OCI-LY1 (cell line): ENCODE measurements around the gene CLEC19A.

ENCODE experiments used
- H2AFZ ChIP-seq: fragments of 200-600 bp; sonication (generic), shearing (Covaris generic); 2 replicates; pipeline ENCODE4 v1.6.0; 2014; ENCODE audit warnings: antibody characterized with exemption, mild to moderate bottlenecking, low read length
- H3F3A ChIP-seq: fragments of 200-600 bp; sonication (generic), shearing (Covaris generic); 2 replicates; pipeline ENCODE4 v1.6.0; 2014; ENCODE audit warnings: mild to moderate bottlenecking, antibody characterized with exemption, low read length, moderate library complexity; ENCODE audit not compliant: insufficient read depth
- H3K27ac ChIP-seq: fragments of 200-600 bp; sonication (generic); 2 replicates; pipeline ENCODE4 v1.5.1; 2014; ENCODE audit warnings: low read length, mixed run types, mild to moderate bottlenecking, low read depth; ENCODE audit not compliant: poor library complexity, severe bottlenecking
- H3K27me3 ChIP-seq: fragments of 200-600 bp; sonication (generic); 2 replicates; pipeline ENCODE4 v1.6.0; 2014; ENCODE audit warnings: antibody characterized with exemption, mild to moderate bottlenecking, low read length, moderate library complexity; ENCODE audit not compliant: insufficient read depth
- H3K36me3 ChIP-seq: fragments of 200-600 bp; sonication (generic); 2 replicates; pipeline ENCODE4 v1.6.1; 2014; ENCODE audit warnings: mild to moderate bottlenecking, antibody characterized with exemption, low read length, moderate library complexity, mixed read lengths; ENCODE audit not compliant: insufficient read depth
- H3K4me1 ChIP-seq: fragments of 200-600 bp; sonication (generic); 2 replicates; pipeline ENCODE4 v1.5.1; 2014; ENCODE audit warnings: mild to moderate bottlenecking, low read length, moderate library complexity; ENCODE audit not compliant: insufficient read depth, severe bottlenecking
- H3K4me2 ChIP-seq: fragments of 200-600 bp; sonication (generic), shearing (Covaris generic); 2 replicates; pipeline ENCODE4 v1.6.1; 2014; ENCODE audit warnings: low read length
- H3K4me3 ChIP-seq: fragments of 200-600 bp; sonication (generic); 2 replicates; pipeline ENCODE4 v1.5.1; 2014; ENCODE audit warnings: low read length, low read depth, mild to moderate bottlenecking, mixed read lengths; ENCODE audit not compliant: poor library complexity, severe bottlenecking
- H3K79me2 ChIP-seq: fragments of 200-600 bp; shearing (Covaris generic); 2 replicates; pipeline ENCODE4 v1.6.1; 2016; ENCODE audit warnings: mixed run types, low read length, mixed read lengths; ENCODE audit not compliant: insufficient read depth
- H3K9ac ChIP-seq: fragments of 200-600 bp; sonication (generic), shearing (Covaris generic); 2 replicates; pipeline ENCODE4 v1.6.1; 2014; ENCODE audit warnings: mild to moderate bottlenecking, low read length, mixed read lengths
- H3K9me2 ChIP-seq: fragments of 200-600 bp; sonication (generic), shearing (Covaris generic); 2 replicates; pipeline ENCODE4 v1.6.1; 2014; ENCODE audit warnings: low read depth, mild to moderate bottlenecking, low read length, mixed read lengths
- H3K9me3 ChIP-seq: fragments of 200-600 bp; shearing (Covaris generic); 2 replicates; pipeline ENCODE4 v1.6.1; 2014; ENCODE audit warnings: low read length, mixed read lengths
- H4K20me1 ChIP-seq: fragments of 200-600 bp; sonication (generic), shearing (Covaris generic); 2 replicates; pipeline ENCODE4 v1.6.0; 2016; ENCODE audit warnings: mild to moderate bottlenecking, low read length; ENCODE audit not compliant: insufficient read depth
- EZH2 ChIP-seq: fragments of 200-600 bp; sonication (generic), shearing (Covaris generic); IDR thresholded peaks from 2 replicates; pipeline ENCODE4 v1.8.0; 2017; ENCODE audit warnings: borderline replicate concordance, mixed run types, mild to moderate bottlenecking, antibody characterized with exemption, low read length, moderate library complexity, mixed read lengths
- TF ChIP-seq, protein P1 (sequence below): fragments of 200-600 bp; sonication (generic), shearing (Covaris generic); IDR thresholded peaks from 2 replicates; pipeline ENCODE4 v1.5.1; 2017; ENCODE audit warnings: mild to moderate bottlenecking, antibody characterized with exemption, low read length, moderate library complexity, mixed read lengths

CLEC19A gene

GRCh38 chr16:19289811-19290485 is 4.4 kb downstream of the CLEC19A start:
- H3K27me3 ChIP-seq = peaks cover 5% of the 10 kb centered on the region; the same call in 1 of the 2 replicates
- H3K9me3 ChIP-seq = no peaks in the 10 kb centered on the region
- no peaks in the 10 kb centered on the region for H3K9me2 ChIP-seq
- no peak for TF ChIP-seq EZH2
- TF ChIP-seq, protein P1, sequence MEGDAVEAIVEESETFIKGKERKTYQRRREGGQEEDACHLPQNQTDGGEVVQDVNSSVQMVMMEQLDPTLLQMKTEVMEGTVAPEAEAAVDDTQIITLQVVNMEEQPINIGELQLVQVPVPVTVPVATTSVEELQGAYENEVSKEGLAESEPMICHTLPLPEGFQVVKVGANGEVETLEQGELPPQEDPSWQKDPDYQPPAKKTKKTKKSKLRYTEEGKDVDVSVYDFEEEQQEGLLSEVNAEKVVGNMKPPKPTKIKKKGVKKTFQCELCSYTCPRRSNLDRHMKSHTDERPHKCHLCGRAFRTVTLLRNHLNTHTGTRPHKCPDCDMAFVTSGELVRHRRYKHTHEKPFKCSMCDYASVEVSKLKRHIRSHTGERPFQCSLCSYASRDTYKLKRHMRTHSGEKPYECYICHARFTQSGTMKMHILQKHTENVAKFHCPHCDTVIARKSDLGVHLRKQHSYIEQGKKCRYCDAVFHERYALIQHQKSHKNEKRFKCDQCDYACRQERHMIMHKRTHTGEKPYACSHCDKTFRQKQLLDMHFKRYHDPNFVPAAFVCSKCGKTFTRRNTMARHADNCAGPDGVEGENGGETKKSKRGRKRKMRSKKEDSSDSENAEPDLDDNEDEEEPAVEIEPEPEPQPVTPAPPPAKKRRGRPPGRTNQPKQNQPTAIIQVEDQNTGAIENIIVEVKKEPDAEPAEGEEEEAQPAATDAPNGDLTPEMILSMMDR = no peak
- no peak overlapping the region for H3K4me3 ChIP-seq
- no peaks in the 10 kb centered on the region for H3K36me3 ChIP-seq
- H2AFZ ChIP-seq = no peak overlapping the region
- H3K4me1 ChIP-seq = no peaks in the 10 kb centered on the region
- H4K20me1 ChIP-seq = no peaks in the 10 kb centered on the region
- H3K79me2 ChIP-seq = no peaks in the 10 kb centered on the region
- no peak overlapping the region for H3K9ac ChIP-seq
- H3F3A ChIP-seq = no peaks in the 10 kb centered on the region
- no peak overlapping the region for H3K4me2 ChIP-seq
- no peak overlapping the region for H3K27ac ChIP-seq

- no peaks in the 10 kb centered on the region for H3K4me1 ChIP-seq
- no peak overlapping the region for H3K27ac ChIP-seq
- H4K20me1 ChIP-seq = no peaks in the 10 kb centered on the region
- TF ChIP-seq, protein P1 = no peak
- no peak for TF ChIP-seq EZH2
- no peak overlapping the region for H2AFZ ChIP-seq
- no peak overlapping the region for H3K4me2 ChIP-seq
- no peaks in the 10 kb centered on the region for H3F3A ChIP-seq
- no peaks in the 10 kb centered on the region for H3K9me3 ChIP-seq
- H3K4me3 ChIP-seq = no peak overlapping the region
- peaks cover 5% of the 10 kb centered on the region; the same call in 1 of the 2 replicates for H3K27me3 ChIP-seq
- H3K36me3 ChIP-seq = no peaks in the 10 kb centered on the region
- H3K79me2 ChIP-seq = no peaks in the 10 kb centered on the region
- no peaks in the 10 kb centered on the region for H3K9me2 ChIP-seq
- H3K9ac ChIP-seq = no peak overlapping the region
Observed at GRCh38 chr16:19290860-19291259, 5.3 kb downstream of the CLEC19A start.

- TF ChIP-seq EZH2 = no peak
- TF ChIP-seq, protein P1 = no peak
- Histone ChIP-seq H3K27ac (no peak overlapping the region), H3K9me2 (no peaks in the 10 kb centered on the region), H3K27me3 (peaks cover 5% of the 10 kb centered on the region; the same call in 1 of the 2 replicates), H3F3A (no peaks in the 10 kb centered on the region), H3K9ac (no peak overlapping the region), H3K36me3 (no peaks in the 10 kb centered on the region), H4K20me1 (no peaks in the 10 kb centered on the region), H3K4me3 (no peak overlapping the region), H3K79me2 (no peaks in the 10 kb centered on the region), H3K4me2 (no peak overlapping the region), H2AFZ (no peak overlapping the region), H3K4me1 (no peaks in the 10 kb centered on the region), H3K9me3 (no peaks in the 10 kb centered on the region)
Observed at GRCh38 chr16:19291475-19291874, 5.9 kb downstream of the CLEC19A start.
